Common myeloid progenitor, CD34-positive (primary cell): ENCODE data around the gene POU2F2. TPM values are rescaled to one million over a fixed set of nuclear protein-coding genes. Genes with fewer than 3 reads are reported as not detected.

Source experiments
- CTCF ChIA-PET: fragments of 350-600 bp; sonication (Branson Sonifier 250); formaldehyde crosslinking; loops from one replicate; lab custom pipeline; 2021; ENCODE audit warnings: antibody characterized with exemption; lab: Charles Lee
- POLR2A ChIA-PET: fragments of 350-600 bp; sonication (Branson Sonifier 250); formaldehyde crosslinking; loops from one replicate; lab custom pipeline; 2021; ENCODE audit warnings: antibody characterized with exemption; lab: Charles Lee
- DNase-seq, 3 donors: peaks; one replicate each; pipeline versions ENCODE4 v3.0.0 to v3.0.0-alpha.2; 2013
- H3K27ac ChIP-seq, 2 experiments: 1 replicate in 1 of 2; 2 replicates in 1 of 2; pipeline ENCODE4 v1.7.0; 2013; ENCODE audit warnings: inconsistent platforms in 2 of 2, low read length in 2 of 2, mild to moderate bottlenecking in 2 of 2, low read depth in 1 of 2, moderate library complexity in 1 of 2; ENCODE audit not compliant: severe bottlenecking in 2 of 2, insufficient read depth in 1 of 2, poor library complexity in 1 of 2
- H3K27me3 ChIP-seq, 5 experiments: replicated peaks in 2 of 5; 1 replicate in 3 of 5; 2 replicates in 2 of 5; pipeline versions ENCODE4 v1.6.1 to v1.7.0; 2013; ENCODE audit warnings: low read length in 4 of 5, mild to moderate bottlenecking in 2 of 5, moderate library complexity in 2 of 5, inconsistent platforms in 1 of 5; ENCODE audit not compliant: insufficient read depth in 5 of 5, control insufficient read depth in 4 of 5
- H3K36me3 ChIP-seq, 4 experiments: 1 replicate in 2 of 4; 2 replicates in 2 of 4; pipeline versions ENCODE4 v1.6.1 to v1.7.0; 2013; ENCODE audit warnings: low read length in 3 of 4, control low read depth in 1 of 4, mild to moderate bottlenecking in 1 of 4; ENCODE audit not compliant: control insufficient read depth in 4 of 4, insufficient read depth in 4 of 4
- H3K4me1 ChIP-seq, 4 experiments: 1 replicate in 3 of 4; 2 replicates in 1 of 4; pipeline versions ENCODE4 v1.6.1 to v1.7.1; 2013; ENCODE audit warnings: low read length in 3 of 4, mild to moderate bottlenecking in 3 of 4, control low read depth in 1 of 4, inconsistent platforms in 1 of 4, moderate library complexity in 1 of 4; ENCODE audit not compliant: control insufficient read depth in 4 of 4, insufficient read depth in 4 of 4; ENCODE audit errors: control extremely low read depth in 1 of 4
- H3K4me3 ChIP-seq, 7 experiments: 1 replicate in 4 of 7; 2 replicates in 3 of 7; pipeline versions ENCODE4 v1.5.1 to v1.7.0; 2013; ENCODE audit warnings: mild to moderate bottlenecking in 7 of 7, low read length in 6 of 7, moderate library complexity in 6 of 7, inconsistent platforms in 2 of 7, low read depth in 2 of 7, control low read depth in 1 of 7; ENCODE audit not compliant: insufficient read depth in 4 of 7, control insufficient read depth in 1 of 7; ENCODE audit errors: extremely low read depth in 1 of 7
- H3K9me3 ChIP-seq, 5 experiments: 1 replicate in 4 of 5; 2 replicates in 1 of 5; pipeline versions ENCODE4 v1.6.1 to v1.7.1; 2013; ENCODE audit warnings: low read length in 4 of 5, mild to moderate bottlenecking in 2 of 5, inconsistent platforms in 1 of 5, low read depth in 1 of 5, moderate library complexity in 1 of 5; ENCODE audit not compliant: control insufficient read depth in 4 of 5, insufficient read depth in 2 of 5; ENCODE audit errors: control extremely low read depth in 1 of 5
- WGBS: methylation state at CpG from one replicate; pipeline ENCODE4 v1.1.5; 2013; ENCODE audit not compliant: insufficient coverage; 5-methylcytosine and 5-hydroxymethylcytosine counted together
- polyA plus RNA-seq: library from polyadenylated mRNA; unstranded; fragments of 120-200 nt; gene quantifications from one replicate; pipeline ENCODE4 v1.2.1, GENCODE V29; 2013

The POU2F2 gene
- polyA plus RNA-seq, result 11.2 TPM

DNA sequence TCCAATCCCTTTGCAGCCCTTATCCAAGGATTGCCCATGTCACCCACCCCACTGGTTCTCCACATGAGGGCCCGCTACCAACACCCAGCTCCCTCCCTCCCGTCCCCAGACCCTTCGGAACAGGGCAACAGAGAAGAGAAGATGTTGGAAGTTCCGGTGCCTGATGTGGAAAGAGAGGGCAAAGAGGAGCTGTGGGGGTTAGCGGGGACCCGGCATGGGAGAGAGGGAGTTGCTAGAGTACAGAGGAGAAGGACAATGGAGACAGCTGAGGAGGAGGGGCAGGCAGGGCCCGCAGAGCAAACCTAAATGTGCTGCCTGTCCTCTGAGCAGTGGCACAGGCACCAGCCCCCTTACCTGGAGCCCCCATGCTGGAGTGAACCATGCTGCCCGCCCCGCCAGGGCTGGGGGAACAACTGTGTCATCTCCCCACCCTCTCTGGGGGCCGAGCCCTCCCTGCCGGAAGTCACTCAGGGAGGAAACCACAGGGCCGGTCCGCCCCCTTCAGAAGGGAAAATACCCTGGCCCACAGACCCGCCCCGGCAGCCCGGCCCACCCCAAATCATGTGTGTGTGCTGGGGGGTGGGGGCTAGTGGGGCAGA lies at the start of gene POU2F2:
POU2F2 (minus strand) TSS at position 417 of the 599 bp plus-strand sequence; CDS start at position 382, 35 bp downstream.
- H3K27me3 ChIP-seq, result no peaks in the 10 kb centered on the region
- H3K4me1 ChIP-seq, result peaks cover 12 to 82% (median 58%) of the 10 kb centered on the region in 4 experiments
- ChIA-PET POLR2A (interaction anchor here (0.9 to 1.7 kb wide), 3 partner anchors 11 to 163 kb away, joined by 4 to 6 read pairs (median 5); partner anchors contain the start of gene ZNF574), CTCF (interaction anchor here (0.7 to 7.1 kb wide), 21 partner anchors 8 to 268 kb away, joined by 3 to 66 read pairs (median 3); no protein-coding TSS in a partner anchor)
- DNase-seq, result peak; percentile 66 to 94 (median 92)
- peak within 1 kb of the TSS in 1 of 2 experiments; percentile 38 for H3K27ac ChIP-seq
- no peaks in the 10 kb centered on the region for H3K9me3 ChIP-seq
- H3K36me3 ChIP-seq, result no peaks in the 10 kb centered on the region
- WGBS, result 2% methylated on average over 12 of the region's 16 CpGs
- peak within 1 kb of the TSS; percentile 31 to 82 (median 70) for H3K4me3 ChIP-seq

DNA sequence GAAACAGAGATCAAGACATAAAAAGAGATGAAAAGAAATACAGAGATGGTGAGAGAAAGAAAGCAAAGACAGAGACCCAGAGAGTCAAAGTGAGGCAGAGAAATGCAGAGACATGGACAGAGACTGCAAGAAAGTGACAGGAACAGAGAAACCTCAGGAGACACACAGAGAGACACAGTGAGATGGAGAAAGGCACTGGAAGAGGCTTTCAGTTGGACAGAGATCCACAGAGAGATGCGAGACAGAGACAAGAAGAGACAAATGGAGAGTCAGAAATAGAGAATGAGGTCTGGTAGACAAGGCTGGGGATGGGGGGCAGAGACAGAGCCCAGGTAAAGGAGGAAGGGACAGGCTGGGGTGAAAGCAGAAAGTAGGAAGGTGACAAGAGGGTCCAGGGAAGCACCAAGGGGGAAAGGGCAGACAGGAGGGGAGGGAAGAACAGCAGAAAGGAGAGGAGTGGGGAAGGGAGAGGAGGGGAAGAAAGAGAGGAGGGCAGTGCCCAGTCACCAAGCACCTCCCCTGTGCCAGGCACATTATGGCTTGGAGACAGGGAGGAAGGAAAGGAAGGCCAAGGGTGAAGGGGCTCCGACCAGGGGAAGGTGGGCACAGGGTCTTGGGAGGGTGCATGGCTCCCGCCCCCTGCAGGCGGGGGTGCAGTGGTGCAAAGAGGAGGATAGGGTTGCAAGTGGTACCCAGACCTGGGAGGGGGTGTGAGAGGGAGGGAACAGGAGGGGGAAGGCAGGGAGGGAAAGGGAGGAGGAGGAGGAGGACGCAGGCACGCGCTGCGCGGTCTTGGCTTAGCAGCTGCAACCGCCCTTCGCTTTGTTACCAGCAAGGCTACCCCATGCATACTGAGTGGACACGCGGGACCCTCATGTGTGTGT lies 46.8 kb upstream of the POU2F2 start:
- Histone ChIP-seq H3K4me1 (peaks cover 0 to 25% (median 21%) of the 10 kb centered on the region in 4 experiments), H3K4me3 (no peak overlapping the region), H3K36me3 (no peaks in the 10 kb centered on the region), H3K27me3 (peaks cover 6 to 68% (median 29%) of the 10 kb centered on the region in 5 experiments), H3K27ac (no peak overlapping the region), H3K9me3 (no peaks in the 10 kb centered on the region)
- ChIA-PET POLR2A (no interaction called here), CTCF (no interaction called here)
- WGBS, result 17% methylated on average over 6 of the region's 13 CpGs
- peak; percentile 60 to 63 (median 62) for DNase-seq

DNA sequence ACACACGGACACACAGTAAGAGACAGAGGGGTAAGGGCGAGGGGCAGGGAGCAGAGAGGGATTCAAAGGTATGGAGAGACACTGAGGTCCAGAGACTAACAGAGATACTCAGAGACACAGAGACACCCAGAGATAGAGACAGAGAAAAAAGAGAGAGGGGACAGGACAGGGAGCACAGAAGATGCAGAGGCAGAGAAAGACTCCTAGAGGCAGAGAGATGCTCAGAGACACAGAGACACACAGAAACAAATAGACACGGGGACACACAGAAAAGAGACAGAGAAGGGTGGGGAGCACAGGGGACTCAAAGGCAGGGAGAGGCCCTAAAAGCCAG lies 45.4 kb upstream of the POU2F2 start:
- H3K4me1 ChIP-seq, result peaks cover 0 to 24% (median 20%) of the 10 kb centered on the region in 4 experiments
- CTCF ChIA-PET, result interaction anchor here (0.6 to 1.3 kb wide), 3 partner anchors 15 to 75 kb away, joined by 3 read pairs; no protein-coding TSS in a partner anchor
- H3K36me3 ChIP-seq, result no peaks in the 10 kb centered on the region
- 44% methylated on average over 3 of the region's 3 CpGs for WGBS
- H3K9me3 ChIP-seq, result no peaks in the 10 kb centered on the region
- no peak overlapping the region for H3K4me3 ChIP-seq
- H3K27ac ChIP-seq, result no peak overlapping the region
- DNase-seq, result no peak
- POLR2A ChIA-PET, result no interaction called here
- H3K27me3 ChIP-seq, result peaks cover 6 to 69% (median 29%) of the 10 kb centered on the region in 5 experiments

DNA sequence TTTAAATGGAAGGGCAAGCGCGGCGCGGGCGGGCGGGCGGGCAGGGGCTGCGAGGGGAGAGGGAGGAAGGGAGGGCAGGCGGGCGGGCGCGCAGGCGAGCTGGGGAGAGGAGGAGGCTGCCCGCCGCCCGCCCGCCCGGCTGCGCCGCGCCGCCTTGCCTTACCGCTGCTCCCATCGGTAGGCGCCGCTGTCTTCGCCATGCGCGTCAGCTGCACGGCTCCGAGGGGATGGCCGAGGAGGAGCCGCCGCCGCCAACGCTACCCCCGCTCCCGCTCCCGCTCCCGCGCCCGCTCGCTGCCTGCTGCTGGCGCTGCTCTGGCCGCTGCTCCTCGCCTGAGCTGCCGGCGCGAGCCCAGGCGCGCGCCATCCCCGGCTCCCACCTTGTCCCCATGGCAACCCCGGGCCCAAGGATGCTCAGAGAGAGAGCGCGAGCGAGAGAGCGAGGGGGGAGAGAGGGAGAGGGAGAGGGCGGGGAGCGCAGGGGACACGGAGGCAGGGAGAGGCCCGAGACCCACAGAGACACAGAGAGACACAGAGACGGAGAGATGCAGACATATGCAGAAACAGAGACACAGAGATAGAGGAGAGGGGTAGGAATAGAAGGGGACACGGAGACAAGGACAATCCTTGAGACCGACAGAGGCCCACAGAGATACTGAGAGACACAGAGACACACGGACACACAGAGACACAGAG lies 44.9 kb upstream of the POU2F2 start:
- DNase-seq, result peak; percentile 83 to 91 (median 85)
- Histone ChIP-seq H3K27ac (no peak overlapping the region), H3K4me3 (peak overlapping the region in 3 of 7 experiments; percentile 28 to 72 (median 65))

DNA sequence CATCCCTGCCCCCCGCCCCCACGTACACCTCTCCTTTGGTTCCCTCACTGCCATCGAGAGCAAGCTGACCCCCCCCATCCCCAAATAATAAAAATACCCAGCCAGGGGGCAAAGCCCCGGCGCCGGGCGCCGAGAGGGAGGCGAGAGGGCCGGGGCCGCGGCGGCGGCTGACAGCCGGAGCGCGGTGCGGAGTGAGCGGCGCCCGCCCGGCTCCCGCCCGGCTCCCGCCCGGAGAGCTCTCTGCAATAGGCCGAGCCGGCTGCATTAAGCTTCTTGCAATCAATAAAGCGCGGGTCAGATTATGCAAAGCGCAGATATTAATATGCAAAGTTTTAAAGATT lies 44.4 kb upstream of the POU2F2 start:
- Histone ChIP-seq H3K4me3 (peak overlapping the region in 5 of 7 experiments; percentile 15 to 72 (median 59)), H3K36me3 (no peaks in the 10 kb centered on the region), H3K27me3 (peaks cover 6 to 69% (median 29%) of the 10 kb centered on the region in 5 experiments), H3K4me1 (peaks cover 0 to 17% (median 12%) of the 10 kb centered on the region in 4 experiments), H3K9me3 (no peaks in the 10 kb centered on the region), H3K27ac (no peak overlapping the region)
- ChIA-PET CTCF (interaction anchor here (0.9 to 1.9 kb wide), 7 partner anchors 8 to 74 kb away, joined by 3 to 7 read pairs (median 4); no protein-coding TSS in a partner anchor), POLR2A (interaction anchor here (0.5 to 1.9 kb wide), 2 partner anchors 11 to 172 kb away, joined by 3 to 4 read pairs; no protein-coding TSS in a partner anchor)
- no peak for DNase-seq
- 0% methylated on average over 15 of the region's 31 CpGs for WGBS

More for the DNA sequence above, 44.9 kb upstream of the POU2F2 start:
- Histone ChIP-seq H3K36me3 (no peaks in the 10 kb centered on the region), H3K9me3 (no peaks in the 10 kb centered on the region), H3K4me1 (peaks cover 0 to 19% (median 15%) of the 10 kb centered on the region in 4 experiments), H3K27me3 (peaks cover 6 to 69% (median 29%) of the 10 kb centered on the region in 5 experiments)
- POLR2A ChIA-PET, result interaction anchor here (0.5 to 1.9 kb wide), 2 partner anchors 11 to 172 kb away, joined by 3 to 4 read pairs; no protein-coding TSS in a partner anchor
- WGBS, result 1% methylated on average over 32 of the region's 66 CpGs
- CTCF ChIA-PET, result interaction anchor here (0.6 to 1.9 kb wide), 8 partner anchors 8 to 75 kb away, joined by 3 to 7 read pairs (median 4); no protein-coding TSS in a partner anchor

DNA sequence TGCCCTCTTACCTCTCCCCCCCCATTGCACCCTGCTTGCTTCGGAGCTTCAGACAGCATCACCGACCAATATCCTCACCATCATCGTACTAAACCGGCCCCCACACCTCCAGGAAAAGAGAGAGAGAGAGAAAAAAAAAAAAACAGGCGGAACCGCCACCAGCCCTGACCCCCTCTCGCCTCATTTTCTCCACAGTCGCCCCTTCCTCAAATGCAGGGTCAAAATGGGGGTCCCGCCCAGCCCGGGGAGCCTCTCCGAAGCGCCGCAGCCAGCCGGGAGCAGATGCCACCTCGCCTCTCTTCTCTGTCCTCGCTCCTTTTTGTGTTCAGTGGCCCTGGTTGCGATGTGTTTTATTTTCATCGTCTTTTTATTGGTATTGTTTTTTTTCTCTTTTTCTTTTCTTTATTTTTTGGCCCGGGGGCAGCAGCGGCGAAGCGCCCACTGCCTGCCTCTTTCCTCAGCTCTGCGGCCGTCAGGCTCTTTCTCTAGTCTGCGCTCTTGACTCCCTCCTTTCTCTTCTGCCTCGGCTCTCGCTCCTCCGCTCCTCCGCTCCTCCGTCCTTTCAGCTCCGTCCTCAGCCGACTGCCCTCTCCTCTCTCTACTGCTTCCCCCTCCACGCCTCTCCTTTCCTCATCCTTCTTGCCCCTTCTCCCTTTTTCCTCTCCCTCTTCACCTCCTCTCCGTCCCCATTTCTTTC lies 43.9 kb upstream of the POU2F2 start:
- Histone ChIP-seq H3K4me1 (peaks cover 0 to 17% (median 12%) of the 10 kb centered on the region in 4 experiments), H3K4me3 (peak overlapping the region; percentile 10 to 72 (median 37)), H3K9me3 (no peaks in the 10 kb centered on the region), H3K27ac (no peak overlapping the region), H3K36me3 (no peaks in the 10 kb centered on the region), H3K27me3 (peaks cover 6 to 68% (median 29%) of the 10 kb centered on the region in 5 experiments)
- DNase-seq, result peak in 1 of 3 donors; percentile 33
- CTCF ChIA-PET, result interaction anchor here (0.9 to 1.9 kb wide), 7 partner anchors 9 to 117 kb away, joined by 3 to 7 read pairs (median 4); no protein-coding TSS in a partner anchor
- WGBS, result under 1% methylated on average over 24 of the region's 34 CpGs
- POLR2A ChIA-PET, result interaction anchor here (1.9 kb wide), 1 partner anchor 10 kb away, joined by 4 read pairs; no protein-coding TSS in a partner anchor
